Breast epithelium (tissue), 3 donors: ENCODE measurements around the gene LRRC15.

ENCODE experiments used
- POLR2A ChIP-seq: fragments of 450-650 bp; IDR thresholded peaks from one replicate; pipeline ENCODE4 v1.6.1; 2016; ENCODE audit warnings: antibody characterized with exemption, mild to moderate bottlenecking, moderate library complexity
- POLR2AphosphoS5 ChIP-seq, 3 donors: sonication (generic); formaldehyde crosslinking; IDR thresholded peaks; one replicate each; pipeline ENCODE4 v1.6.1; 2017; ENCODE audit warnings: antibody characterized with exemption in 3 of 3
- TF ChIP-seq, protein P1 (sequence below), 3 donors: fragments of 450-650 bp; IDR thresholded peaks; one replicate each; pipeline ENCODE4 v1.5.1; 2016 to 2017; ENCODE audit warnings: antibody characterized with exemption in 3 of 3, mild to moderate bottlenecking in 3 of 3, moderate library complexity in 3 of 3

DNA sequence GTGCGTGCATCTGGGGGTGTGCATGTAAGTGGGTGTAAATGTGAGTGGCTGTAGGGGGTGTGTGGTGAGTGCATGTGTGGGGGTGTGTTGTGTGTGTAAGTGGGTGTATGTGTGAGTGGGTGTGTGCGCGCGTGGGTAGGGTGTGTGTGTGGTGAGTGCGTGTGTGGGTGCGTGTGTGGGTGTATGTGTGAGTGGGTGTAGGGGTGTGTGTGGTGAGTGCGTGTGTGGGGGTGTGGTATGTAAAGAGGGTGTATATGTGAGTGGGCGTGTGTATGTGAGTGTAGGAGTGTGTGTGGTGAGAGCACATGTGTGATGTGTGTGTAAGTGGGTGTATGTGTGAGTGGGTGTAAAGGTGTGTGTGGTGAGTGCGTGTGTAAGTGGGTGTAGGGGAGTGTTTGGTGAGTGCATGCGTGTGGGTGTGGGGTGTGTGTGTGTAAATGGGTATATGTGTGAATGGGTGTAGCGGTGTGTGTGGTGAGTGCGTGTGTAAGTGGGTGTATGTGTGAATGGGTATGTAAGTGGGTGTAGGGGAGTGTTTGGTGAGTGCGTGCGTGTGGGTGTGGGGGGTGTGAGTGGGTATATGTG, 17.5 kb downstream of the LRRC15 start:
- TF ChIP-seq, protein P1, sequence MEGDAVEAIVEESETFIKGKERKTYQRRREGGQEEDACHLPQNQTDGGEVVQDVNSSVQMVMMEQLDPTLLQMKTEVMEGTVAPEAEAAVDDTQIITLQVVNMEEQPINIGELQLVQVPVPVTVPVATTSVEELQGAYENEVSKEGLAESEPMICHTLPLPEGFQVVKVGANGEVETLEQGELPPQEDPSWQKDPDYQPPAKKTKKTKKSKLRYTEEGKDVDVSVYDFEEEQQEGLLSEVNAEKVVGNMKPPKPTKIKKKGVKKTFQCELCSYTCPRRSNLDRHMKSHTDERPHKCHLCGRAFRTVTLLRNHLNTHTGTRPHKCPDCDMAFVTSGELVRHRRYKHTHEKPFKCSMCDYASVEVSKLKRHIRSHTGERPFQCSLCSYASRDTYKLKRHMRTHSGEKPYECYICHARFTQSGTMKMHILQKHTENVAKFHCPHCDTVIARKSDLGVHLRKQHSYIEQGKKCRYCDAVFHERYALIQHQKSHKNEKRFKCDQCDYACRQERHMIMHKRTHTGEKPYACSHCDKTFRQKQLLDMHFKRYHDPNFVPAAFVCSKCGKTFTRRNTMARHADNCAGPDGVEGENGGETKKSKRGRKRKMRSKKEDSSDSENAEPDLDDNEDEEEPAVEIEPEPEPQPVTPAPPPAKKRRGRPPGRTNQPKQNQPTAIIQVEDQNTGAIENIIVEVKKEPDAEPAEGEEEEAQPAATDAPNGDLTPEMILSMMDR (IDR thresholded peaks at IDR 0.05), result no peak
- TF ChIP-seq POLR2A, result no peak
- no peak for TF ChIP-seq POLR2AphosphoS5 (IDR thresholded peaks at IDR 0.05)
